ENCODE data around the gene TXN.

- TF ChIP-seq ELF4 (IDR thresholded peaks at IDR 0.05) = no peak
- TF ChIP-seq FOXM1 (IDR thresholded peaks at IDR 0.05; ENCODE audit: borderline replicate concordance) = no peak
- TF ChIP-seq ARNT (IDR thresholded peaks at IDR 0.05) = no peak
- no peak for TF ChIP-seq BHLHE40 (IDR thresholded peaks at IDR 0.05; ENCODE audit: borderline replicate concordance)
- TF ChIP-seq SUZ12 (IDR thresholded peaks at IDR 0.05) = no peak
- TF ChIP-seq SP1 (IDR thresholded peaks at IDR 0.05) = no peak
- no peak for TF ChIP-seq ZNF384 (IDR thresholded peaks at IDR 0.05)
- no peak for TF ChIP-seq PKNOX1 (IDR thresholded peaks at IDR 0.05)
- no peak for TF ChIP-seq NFRKB (IDR thresholded peaks at IDR 0.05)
- no peak for TF ChIP-seq HDGF (IDR thresholded peaks at IDR 0.05; ENCODE audit: borderline replicate concordance)
- TF ChIP-seq FOXA1 (IDR thresholded peaks at IDR 0.05) = no peak
- TF ChIP-seq TARDBP (IDR thresholded peaks at IDR 0.05) = no peak
- no peak for TF ChIP-seq CTBP1 (IDR thresholded peaks at IDR 0.05; ENCODE audit: borderline replicate concordance)
Measured at GRCh38 chr9:110213413-110214044, 42.8 kb downstream of the TXN start.
